Femur (tissue), 1 donor: ENCODE measurements around the gene PSMD5.

Experiments
- DNase-seq: peaks from one replicate; pipeline ENCODE4 v3.0.0-alpha.2; 2017

Gene PSMD5

GRCh38 chr9:120801441-120801840 is 41.3 kb downstream of the PSMD5 start:
- DNase-seq, result no peak

- DNase-seq, result peak; percentile 96
These were observed 49.6 kb downstream of the PSMD5 start, which contains the start of gene FBXW2 for GRCh38 chr9:120792898-120793765. FBXW2 (minus strand) TSS chr9:120793416; CDS start chr9:120788258, 5,158 bp downstream.

GRCh38 chr9:120791161-120791560 is 51.6 kb downstream of the PSMD5 start:
- no peak for DNase-seq

GRCh38 chr9:120787933-120788332 is 54.8 kb downstream of the PSMD5 start:
- DNase-seq, result no peak

- DNase-seq, result no peak
These were observed 59.1 kb downstream of the PSMD5 start for GRCh38 chr9:120783602-120784047.

GRCh38 chr9:120781236-120781635 is 61.5 kb downstream of the PSMD5 start:
- DNase-seq, result no peak

GRCh38 chr9:120780367-120780766 is 62.4 kb downstream of the PSMD5 start:
- no peak for DNase-seq

- no peak for DNase-seq
These were observed 63.5 kb downstream of the PSMD5 start for GRCh38 chr9:120779227-120779626.

GRCh38 chr9:120778758-120779157 is 64.0 kb downstream of the PSMD5 start:
- DNase-seq, result no peak

GRCh38 chr9:120777229-120777628 is 65.5 kb downstream of the PSMD5 start:
- no peak for DNase-seq

- no peak for DNase-seq
These were observed 65.9 kb downstream of the PSMD5 start for GRCh38 chr9:120776788-120777187.

- no peak for DNase-seq
These were observed 66.9 kb downstream of the PSMD5 start for GRCh38 chr9:120775859-120776258.

- no peak for DNase-seq
These were observed 68.0 kb downstream of the PSMD5 start for GRCh38 chr9:120774719-120775118.

- DNase-seq, result no peak
These were observed 69.5 kb downstream of the PSMD5 start for GRCh38 chr9:120773256-120773655.

GRCh38 chr9:120770931-120771330 is 71.8 kb downstream of the PSMD5 start:
- no peak for DNase-seq

- DNase-seq, result no peak
These were observed 73.8 kb downstream of the PSMD5 start for GRCh38 chr9:120768886-120769285.

GRCh38 chr9:120768247-120768646 is 74.5 kb downstream of the PSMD5 start:
- DNase-seq, result no peak

- no peak for DNase-seq
These were observed 75.3 kb downstream of the PSMD5 start for GRCh38 chr9:120767451-120767850.
